ENCODE measurements around the gene KL.

The KL gene

DNA sequence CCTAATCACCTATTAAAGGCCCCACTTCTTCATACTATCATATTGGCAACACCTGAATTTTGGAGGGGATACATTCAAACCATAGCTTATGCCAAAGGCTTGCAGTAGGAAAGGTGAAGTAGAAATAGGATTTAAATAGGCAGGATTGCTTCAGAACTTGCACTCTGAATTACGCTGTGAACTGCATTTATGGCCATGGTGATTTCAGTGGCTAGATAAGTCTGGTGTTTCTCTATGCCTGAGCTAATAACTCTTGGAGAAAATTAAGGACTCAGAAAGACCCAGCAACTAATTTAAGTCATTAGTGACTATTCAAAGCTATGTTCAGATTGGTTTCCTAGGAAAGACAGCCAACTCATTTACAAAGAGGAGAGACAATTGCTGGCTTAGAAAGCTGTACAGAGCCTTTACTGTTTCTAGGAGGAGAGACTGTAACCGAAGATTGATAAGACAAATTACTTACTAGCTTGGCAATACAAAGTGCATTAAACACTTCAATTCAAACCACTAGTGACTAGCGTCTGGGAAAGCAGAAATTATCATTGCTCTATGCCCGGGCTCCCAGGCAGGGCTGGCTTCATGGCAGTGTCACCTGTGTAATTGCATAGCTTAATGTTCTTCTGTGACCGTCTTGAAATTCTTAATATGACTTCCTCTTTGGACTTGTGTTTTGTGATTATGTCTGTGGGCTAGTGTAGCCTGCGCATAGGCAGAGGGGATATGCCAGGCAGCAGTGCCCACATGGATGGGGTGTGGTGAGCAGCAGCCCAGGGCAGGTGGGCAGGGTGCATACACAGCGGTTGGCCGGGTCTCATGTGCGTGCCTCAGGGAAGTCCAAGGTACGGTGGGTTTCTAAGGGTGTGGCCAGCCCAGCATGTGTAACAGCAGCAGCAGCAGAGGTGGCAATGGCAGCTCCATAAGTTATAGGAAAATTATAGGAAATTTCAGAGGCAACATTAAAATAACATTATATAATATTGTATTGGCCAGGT lies 60.1 kb downstream of the KL start:
- Histone ChIP-seq H3K4me3 (ENCODE audit: low read length in 2 of 2) (peak overlapping the region in 1 of 2 donors; percentile 20), H3K36me3 (ENCODE audit: control insufficient read depth in 2 of 2, insufficient read depth in 2 of 2, low read length in 2 of 2) (no peaks in the 10 kb centered on the region), H3K9ac (ENCODE audit: low read depth in 1 of 2, low read length in 2 of 2) (no peak overlapping the region), H3K9me3 (ENCODE audit: control insufficient read depth in 2 of 2, low read length in 2 of 2) (no peaks in the 10 kb centered on the region), H3K27me3 (ENCODE audit: control insufficient read depth in 2 of 2, insufficient read depth in 2 of 2, low read length in 2 of 2) (no peaks in the 10 kb centered on the region), H3K27ac (ENCODE audit: low read depth in 2 of 2, low read length in 2 of 2) (no peak overlapping the region), H3K4me1 (ENCODE audit: control insufficient read depth in 2 of 2, insufficient read depth in 2 of 2, low read length in 2 of 2) (peaks cover 3 to 9% of the 10 kb centered on the region in 2 donors)

DNA sequence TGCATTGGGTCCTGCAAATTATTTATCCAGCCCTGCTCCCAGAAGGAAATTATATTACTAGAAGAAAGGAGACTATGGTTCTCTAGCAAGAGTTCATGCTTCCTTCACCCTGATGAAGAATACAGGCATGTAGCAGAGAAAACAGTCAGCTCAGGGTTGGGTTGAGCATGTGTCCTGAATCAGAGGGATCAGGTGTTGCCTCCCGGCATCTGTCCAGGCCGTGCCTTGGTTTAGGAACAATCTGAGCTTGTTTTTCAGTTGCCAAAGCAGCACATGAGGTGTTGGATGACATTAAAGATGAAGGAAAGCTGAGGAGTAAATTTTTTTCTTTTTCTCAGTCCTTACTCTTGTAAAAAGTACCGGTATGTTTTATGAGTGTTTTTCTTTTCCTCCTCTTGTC lies 62.0 kb downstream of the KL start:
- no peaks in the 10 kb centered on the region for H3K27me3 ChIP-seq (ENCODE audit: control insufficient read depth in 2 of 2, insufficient read depth in 2 of 2, low read length in 2 of 2)
- no peak overlapping the region for H3K4me3 ChIP-seq (ENCODE audit: low read length in 2 of 2)
- H3K9ac ChIP-seq (ENCODE audit: low read depth in 1 of 2, low read length in 2 of 2) = no peak overlapping the region
- no peaks in the 10 kb centered on the region for H3K36me3 ChIP-seq (ENCODE audit: control insufficient read depth in 2 of 2, insufficient read depth in 2 of 2, low read length in 2 of 2)
- peaks cover 3 to 9% of the 10 kb centered on the region in 2 donors for H3K4me1 ChIP-seq (ENCODE audit: control insufficient read depth in 2 of 2, insufficient read depth in 2 of 2, low read length in 2 of 2)
- no peak overlapping the region for H3K27ac ChIP-seq (ENCODE audit: low read depth in 2 of 2, low read length in 2 of 2)
- H3K9me3 ChIP-seq (ENCODE audit: control insufficient read depth in 2 of 2, low read length in 2 of 2) = no peaks in the 10 kb centered on the region

GRCh38 chr13:33079960-33080359 lies 63.7 kb downstream of the KL start:
- Histone ChIP-seq H3K36me3 (ENCODE audit: control insufficient read depth in 2 of 2, insufficient read depth in 2 of 2, low read length in 2 of 2) (no peaks in the 10 kb centered on the region), H3K9ac (ENCODE audit: low read depth in 1 of 2, low read length in 2 of 2) (no peak overlapping the region), H3K4me3 (ENCODE audit: low read length in 2 of 2) (no peak overlapping the region), H3K9me3 (ENCODE audit: control insufficient read depth in 2 of 2, low read length in 2 of 2) (no peaks in the 10 kb centered on the region), H3K27ac (ENCODE audit: low read depth in 2 of 2, low read length in 2 of 2) (no peak overlapping the region), H3K4me1 (ENCODE audit: control insufficient read depth in 2 of 2, insufficient read depth in 2 of 2, low read length in 2 of 2) (peaks cover 3 to 9% of the 10 kb centered on the region in 2 donors), H3K27me3 (ENCODE audit: control insufficient read depth in 2 of 2, insufficient read depth in 2 of 2, low read length in 2 of 2) (no peaks in the 10 kb centered on the region)

- H3K4me1 ChIP-seq (ENCODE audit: control insufficient read depth in 2 of 2, insufficient read depth in 2 of 2, low read length in 2 of 2) = peaks cover 3 to 5% of the 10 kb centered on the region in 2 donors
- H3K27ac ChIP-seq (ENCODE audit: low read depth in 2 of 2, low read length in 2 of 2) = no peak overlapping the region
- no peak overlapping the region for H3K9ac ChIP-seq (ENCODE audit: low read depth in 1 of 2, low read length in 2 of 2)
- no peaks in the 10 kb centered on the region for H3K36me3 ChIP-seq (ENCODE audit: control insufficient read depth in 2 of 2, insufficient read depth in 2 of 2, low read length in 2 of 2)
- H3K9me3 ChIP-seq (ENCODE audit: control insufficient read depth in 2 of 2, low read length in 2 of 2) = no peaks in the 10 kb centered on the region
- no peak overlapping the region for H3K4me3 ChIP-seq (ENCODE audit: low read length in 2 of 2)
- no peaks in the 10 kb centered on the region for H3K27me3 ChIP-seq (ENCODE audit: control insufficient read depth in 2 of 2, insufficient read depth in 2 of 2, low read length in 2 of 2)
Observed at GRCh38 chr13:33080972-33081590, 64.9 kb downstream of the KL start.

GRCh38 chr13:33081666-33082065 lies 65.4 kb downstream of the KL start:
- H3K36me3 ChIP-seq (ENCODE audit: control insufficient read depth in 2 of 2, insufficient read depth in 2 of 2, low read length in 2 of 2) = no peaks in the 10 kb centered on the region
- no peak overlapping the region for H3K9ac ChIP-seq (ENCODE audit: low read depth in 1 of 2, low read length in 2 of 2)
- H3K4me3 ChIP-seq (ENCODE audit: low read length in 2 of 2) = no peak overlapping the region
- H3K27ac ChIP-seq (ENCODE audit: low read depth in 2 of 2, low read length in 2 of 2) = no peak overlapping the region
- no peaks in the 10 kb centered on the region for H3K27me3 ChIP-seq (ENCODE audit: control insufficient read depth in 2 of 2, insufficient read depth in 2 of 2, low read length in 2 of 2)
- H3K4me1 ChIP-seq (ENCODE audit: control insufficient read depth in 2 of 2, insufficient read depth in 2 of 2, low read length in 2 of 2) = peaks cover under 1 to 1% of the 10 kb centered on the region in 2 donors
- H3K9me3 ChIP-seq (ENCODE audit: control insufficient read depth in 2 of 2, low read length in 2 of 2) = no peaks in the 10 kb centered on the region

GRCh38 chr13:33083054-33083453 lies 66.8 kb downstream of the KL start:
- Histone ChIP-seq H3K9ac (ENCODE audit: low read depth in 1 of 2, low read length in 2 of 2) (no peak overlapping the region), H3K9me3 (ENCODE audit: control insufficient read depth in 2 of 2, low read length in 2 of 2) (no peaks in the 10 kb centered on the region), H3K4me3 (ENCODE audit: low read length in 2 of 2) (no peak overlapping the region), H3K27ac (ENCODE audit: low read depth in 2 of 2, low read length in 2 of 2) (no peak overlapping the region), H3K4me1 (ENCODE audit: control insufficient read depth in 2 of 2, insufficient read depth in 2 of 2, low read length in 2 of 2) (no peaks in the 10 kb centered on the region), H3K27me3 (ENCODE audit: control insufficient read depth in 2 of 2, insufficient read depth in 2 of 2, low read length in 2 of 2) (no peaks in the 10 kb centered on the region), H3K36me3 (ENCODE audit: control insufficient read depth in 2 of 2, insufficient read depth in 2 of 2, low read length in 2 of 2) (no peaks in the 10 kb centered on the region)

GRCh38 chr13:33087091-33087490 lies 70.9 kb downstream of the KL start:
- H3K9ac ChIP-seq (ENCODE audit: low read depth in 1 of 2, low read length in 2 of 2) = no peak overlapping the region
- H3K4me1 ChIP-seq (ENCODE audit: control insufficient read depth in 2 of 2, insufficient read depth in 2 of 2, low read length in 2 of 2) = no peaks in the 10 kb centered on the region
- H3K4me3 ChIP-seq (ENCODE audit: low read length in 2 of 2) = no peak overlapping the region
- no peak overlapping the region for H3K27ac ChIP-seq (ENCODE audit: low read depth in 2 of 2, low read length in 2 of 2)
- no peaks in the 10 kb centered on the region for H3K9me3 ChIP-seq (ENCODE audit: control insufficient read depth in 2 of 2, low read length in 2 of 2)
- no peaks in the 10 kb centered on the region for H3K36me3 ChIP-seq (ENCODE audit: control insufficient read depth in 2 of 2, insufficient read depth in 2 of 2, low read length in 2 of 2)
- no peaks in the 10 kb centered on the region for H3K27me3 ChIP-seq (ENCODE audit: control insufficient read depth in 2 of 2, insufficient read depth in 2 of 2, low read length in 2 of 2)

GRCh38 chr13:33087790-33088189 lies 71.6 kb downstream of the KL start:
- Histone ChIP-seq H3K27me3 (ENCODE audit: control insufficient read depth in 2 of 2, insufficient read depth in 2 of 2, low read length in 2 of 2) (no peaks in the 10 kb centered on the region), H3K27ac (ENCODE audit: low read depth in 2 of 2, low read length in 2 of 2) (no peak overlapping the region), H3K4me1 (ENCODE audit: control insufficient read depth in 2 of 2, insufficient read depth in 2 of 2, low read length in 2 of 2) (no peaks in the 10 kb centered on the region), H3K4me3 (ENCODE audit: low read length in 2 of 2) (no peak overlapping the region), H3K36me3 (ENCODE audit: control insufficient read depth in 2 of 2, insufficient read depth in 2 of 2, low read length in 2 of 2) (no peaks in the 10 kb centered on the region), H3K9me3 (ENCODE audit: control insufficient read depth in 2 of 2, low read length in 2 of 2) (no peaks in the 10 kb centered on the region), H3K9ac (ENCODE audit: low read depth in 1 of 2, low read length in 2 of 2) (no peak overlapping the region)

DNA sequence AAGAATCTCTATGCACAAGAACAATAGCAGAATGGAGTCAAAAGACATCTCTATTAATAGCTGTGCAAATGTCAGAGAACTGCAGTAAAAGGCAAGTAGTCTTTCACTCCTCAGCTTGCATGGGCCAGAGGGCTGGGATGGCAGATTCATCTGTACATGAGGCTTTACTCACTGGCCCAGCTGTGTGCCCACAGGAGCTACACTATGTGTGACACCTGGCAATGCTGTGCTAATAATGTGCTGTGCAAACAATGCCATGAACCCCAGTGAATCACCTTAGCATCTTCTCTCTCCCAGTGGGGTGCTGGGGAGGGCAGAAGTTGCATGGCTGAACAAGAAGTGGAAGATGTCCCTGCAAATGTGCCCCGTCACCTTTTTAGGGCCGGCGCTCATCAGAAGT lies 73.1 kb downstream of the KL start:
- Histone ChIP-seq H3K9me3 (ENCODE audit: control insufficient read depth in 2 of 2, low read length in 2 of 2) (no peaks in the 10 kb centered on the region), H3K36me3 (ENCODE audit: control insufficient read depth in 2 of 2, insufficient read depth in 2 of 2, low read length in 2 of 2) (no peaks in the 10 kb centered on the region), H3K4me1 (ENCODE audit: control insufficient read depth in 2 of 2, insufficient read depth in 2 of 2, low read length in 2 of 2) (no peaks in the 10 kb centered on the region), H3K27ac (ENCODE audit: low read depth in 2 of 2, low read length in 2 of 2) (no peak overlapping the region), H3K9ac (ENCODE audit: low read depth in 1 of 2, low read length in 2 of 2) (no peak overlapping the region), H3K27me3 (ENCODE audit: control insufficient read depth in 2 of 2, insufficient read depth in 2 of 2, low read length in 2 of 2) (no peaks in the 10 kb centered on the region), H3K4me3 (ENCODE audit: low read length in 2 of 2) (no peak overlapping the region)

DNA sequence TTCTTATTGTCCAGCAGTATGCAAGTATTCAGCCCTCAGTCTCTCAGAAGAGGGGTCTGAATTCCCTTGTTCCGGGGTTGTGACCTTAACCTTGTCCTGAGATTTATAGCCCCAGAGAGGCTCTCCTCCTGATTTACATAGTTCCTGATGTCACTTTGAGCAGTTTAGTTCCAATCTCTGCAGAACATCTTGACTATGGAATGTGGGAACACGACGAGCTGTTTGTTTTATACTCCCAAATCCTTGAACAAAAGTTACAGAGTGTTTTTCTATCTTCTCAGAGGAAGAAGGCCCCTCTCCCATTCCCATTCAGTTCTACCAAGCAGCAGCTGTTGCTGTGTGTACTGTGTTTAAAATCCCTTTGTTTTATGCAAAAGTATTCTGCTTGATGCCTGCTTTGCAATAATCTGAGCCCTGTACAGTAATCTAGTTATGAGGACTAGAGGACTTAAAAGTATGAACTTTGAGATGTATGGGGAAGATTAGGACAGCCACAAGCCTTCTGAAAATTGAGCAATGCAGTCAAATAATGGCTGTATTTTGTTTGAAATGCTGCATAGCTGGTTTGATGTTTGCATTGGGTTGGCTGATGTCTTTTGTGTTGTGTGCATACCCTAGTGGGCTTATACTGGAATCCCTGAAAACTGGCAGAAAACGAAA lies 74.7 kb downstream of the KL start:
- Histone ChIP-seq H3K9me3 (ENCODE audit: control insufficient read depth in 2 of 2, low read length in 2 of 2) (no peaks in the 10 kb centered on the region), H3K27ac (ENCODE audit: low read depth in 2 of 2, low read length in 2 of 2) (no peak overlapping the region), H3K9ac (ENCODE audit: low read depth in 1 of 2, low read length in 2 of 2) (no peak overlapping the region), H3K4me1 (ENCODE audit: control insufficient read depth in 2 of 2, insufficient read depth in 2 of 2, low read length in 2 of 2) (no peaks in the 10 kb centered on the region), H3K36me3 (ENCODE audit: control insufficient read depth in 2 of 2, insufficient read depth in 2 of 2, low read length in 2 of 2) (no peaks in the 10 kb centered on the region), H3K4me3 (ENCODE audit: low read length in 2 of 2) (no peak overlapping the region), H3K27me3 (ENCODE audit: control insufficient read depth in 2 of 2, insufficient read depth in 2 of 2, low read length in 2 of 2) (no peaks in the 10 kb centered on the region)
